HCT116 (cell line): Measurements from ENCODE around the gene KREMEN2. TPM values are rescaled to one million over a fixed set of nuclear protein-coding genes. Genes with fewer than 3 reads are reported as not detected.

Experiments used
- ATAC-seq: fragments of 200-7000 bp; cut with Tn5 transposase; 2 replicates; pipeline ENCODE4 v1.9.1; 2020; ENCODE audit warnings: mild to moderate bottlenecking, moderate library complexity
- BruUV-seq: library from RNA; stranded (reverse); fragments of 400-500 nt; replicated peaks from 2 replicates; lab custom pipeline; 2021; lab: Mats Ljungman, UMichigan
- CTCF ChIA-PET: fragments of 300-600 bp; sonication (Branson Sonifier 250); formaldehyde crosslinking; loops from one replicate; lab custom pipeline; 2021; ENCODE audit warnings: antibody characterized with exemption; lab: Charles Lee
- POLR2A ChIA-PET: fragments of 300-600, 350-600 bp; sonication (Branson Sonifier 250); formaldehyde crosslinking; loops from one replicate; lab custom pipeline; 2021; ENCODE audit warnings: antibody characterized with exemption; lab: Charles Lee
- RAD21 ChIA-PET, 2 experiments: fragments of 300-600 bp; sonication (Branson Sonifier 250); formaldehyde crosslinking; loops; one replicate each; lab custom pipeline; 2023; ENCODE audit warnings: low total read pairs in 2 of 2; ENCODE audit not compliant: uncharacterized antibody in 2 of 2, unreplicated experiment in 2 of 2, low non-redundant PET in 1 of 2; lab: Charles Lee
- DNase-seq: peaks from one replicate; pipeline ENCODE4 v3.0.0-alpha.2; 2010; ENCODE audit warnings: low read depth, low spot score
- H2AFZ ChIP-seq: fragments of 200-600 bp; shearing (Covaris generic), sonication (generic); 2 replicates; pipeline ENCODE4 v1.6.1; 2017; ENCODE audit warnings: low read depth, mixed run types, mixed read lengths, antibody characterized with exemption, low read length; ENCODE audit not compliant: poor library complexity, severe bottlenecking
- H3K27ac ChIP-seq: 2 replicates; pipeline ENCODE4 v1.5.1; 2012; ENCODE audit warnings: low read depth, low read length
- H3K27me3 ChIP-seq: fragments of 200-600 bp; sonication (generic); 2 replicates; pipeline ENCODE4 v1.6.1; 2016; ENCODE audit warnings: mixed run types, low read length, mixed read lengths; ENCODE audit not compliant: insufficient read depth
- H3K36me3 ChIP-seq, 2 experiments: fragments of 200-500 bp in 1 of 2; fragments of 200-600 bp in 1 of 2; sonication (Bioruptor generic) in 1 of 2; sonication (generic) in 1 of 2; 2 replicates each; pipeline versions ENCODE4 v1.5.1 to v1.6.1; 2014 to 2016; ENCODE audit warnings: low read length in 2 of 2, inconsistent platforms in 1 of 2, mixed read lengths in 1 of 2, mixed run types in 1 of 2; ENCODE audit not compliant: insufficient read depth in 2 of 2, control insufficient read depth in 1 of 2
- H3K4me1 ChIP-seq, 2 experiments: fragments of 200-600 bp in 1 of 2; sonication (generic) in 1 of 2; 2 replicates each; pipeline versions ENCODE4 v1.5.1 to v1.6.1; 2012 to 2017; ENCODE audit warnings: low read length in 2 of 2, inconsistent platforms in 1 of 2, mild to moderate bottlenecking in 1 of 2, mixed read lengths in 1 of 2, mixed run types in 1 of 2, moderate library complexity in 1 of 2; ENCODE audit not compliant: insufficient read depth in 2 of 2, control insufficient read depth in 1 of 2
- H3K4me2 ChIP-seq: fragments of 200-600 bp; sonication (generic); 2 replicates; pipeline ENCODE4 v1.6.1; 2017; ENCODE audit warnings: mixed run types, low read length, mixed read lengths
- H3K4me3 ChIP-seq, 2 experiments: fragments of 200-600 bp in 1 of 2; sonication (generic) in 1 of 2; replicated peaks in 1 of 2; 2 replicates each; pipeline ENCODE4 v1.5.1; 2011 to 2016; ENCODE audit warnings: low read length in 2 of 2, control low read depth in 1 of 2, low read depth in 1 of 2, mild to moderate bottlenecking in 1 of 2, mixed read lengths in 1 of 2, mixed run types in 1 of 2
- H3K79me2 ChIP-seq: fragments of 200-600 bp; sonication (generic); 2 replicates; pipeline ENCODE4 v1.6.1; 2017; ENCODE audit warnings: mild to moderate bottlenecking, mixed run types, low read length, moderate library complexity, mixed read lengths; ENCODE audit not compliant: insufficient read depth
- H3K9ac ChIP-seq: fragments of 200-600 bp; sonication (generic); 2 replicates; pipeline ENCODE4 v1.6.1; 2016; ENCODE audit warnings: low read length, mixed read lengths
- H3K9me2 ChIP-seq: fragments of 200-600 bp; sonication (generic), shearing (Covaris generic); 2 replicates; pipeline ENCODE4 v1.6.1; 2017; ENCODE audit warnings: mixed run types, mild to moderate bottlenecking, moderate library complexity; ENCODE audit not compliant: insufficient read depth
- H3K9me3 ChIP-seq, 2 experiments: fragments of 200-500 bp in 1 of 2; fragments of 200-600 bp in 1 of 2; sonication (Bioruptor generic) in 1 of 2; sonication (generic) in 1 of 2; 2 replicates each; pipeline ENCODE4 v1.6.1; 2014 to 2017; ENCODE audit warnings: low read length in 2 of 2, mixed read lengths in 2 of 2, inconsistent platforms in 1 of 2, low read depth in 1 of 2, mild to moderate bottlenecking in 1 of 2, mixed run types in 1 of 2, moderate library complexity in 1 of 2; ENCODE audit not compliant: control insufficient read depth in 1 of 2, insufficient read depth in 1 of 2
- H4K20me1 ChIP-seq: fragments of 200-600 bp; sonication (generic), shearing (Covaris generic); 2 replicates; pipeline ENCODE4 v1.6.1; 2017; ENCODE audit warnings: mixed run types, mild to moderate bottlenecking, moderate library complexity; ENCODE audit not compliant: insufficient read depth
- ATF3 ChIP-seq: IDR thresholded peaks from 2 replicates; pipeline ENCODE4 v1.6.1; 2012
- CBX3 ChIP-seq: IDR thresholded peaks from 2 replicates; pipeline ENCODE4 v1.6.1; 2012; ENCODE audit warnings: low read depth
- CTCF ChIP-seq, 3 experiments: fragments of 200-600 bp in 1 of 3; sonication (generic) in 1 of 3; IDR thresholded peaks in 2 of 3; conservative IDR thresholded peaks in 1 of 3; 2 replicates each; pipeline ENCODE4 v1.5.1; 2012 to 2017; ENCODE audit warnings: low read depth in 2 of 3, low read length in 2 of 3, antibody characterized with exemption in 1 of 3, borderline replicate concordance in 1 of 3, control low read depth in 1 of 3, mild to moderate bottlenecking in 1 of 3, mixed read lengths in 1 of 3, mixed run types in 1 of 3, moderate library complexity in 1 of 3; ENCODE audit not compliant: insufficient read depth in 1 of 3
- EGR1 ChIP-seq: IDR thresholded peaks from 2 replicates; pipeline ENCODE4 v1.6.1; 2012; ENCODE audit warnings: low read depth
- POLR2AphosphoS5 ChIP-seq: IDR thresholded peaks from 2 replicates; pipeline ENCODE4 v1.6.1; 2011; ENCODE audit warnings: mild to moderate bottlenecking, low read depth, low read length, moderate library complexity
- ZBTB33 ChIP-seq: IDR thresholded peaks from 2 replicates; pipeline ENCODE4 v1.6.1; 2011; ENCODE audit warnings: mild to moderate bottlenecking, low read length, moderate library complexity; ENCODE audit not compliant: insufficient replicate concordance; ENCODE audit errors: extremely low read depth
- ZNF274 ChIP-seq: fragments of 200-500 bp; sonication (Bioruptor generic); IDR thresholded peaks from 2 replicates; pipeline ENCODE4 v1.6.1; 2014; ENCODE audit warnings: mild to moderate bottlenecking, low read depth, low read length, inconsistent platforms
- intact Hi-C: fragments of 100-400 bp; cut with micrococcal nuclease; formaldehyde crosslinking; loops from 2 replicates; pipeline ENCODE4 v1.10.0; 2022
- total RNA-seq: library from RNA; stranded (reverse); gene quantifications from one replicate; pipeline ENCODE4 v1.2.1, GENCODE V29; 2021; ENCODE audit not compliant: unreplicated experiment

The KREMEN2 gene
- total RNA-seq, 1 experiment from 2014 or later = 14.1 TPM

- Histone ChIP-seq H3K4me3 (no peak overlapping the region), H3K79me2 (no peaks in the 10 kb centered on the region), H3K4me1 (no peaks in the 10 kb centered on the region), H3K27me3 (no peaks in the 10 kb centered on the region), H2AFZ (no peak overlapping the region), H3K27ac (no peak overlapping the region), H3K9me2 (no peaks in the 10 kb centered on the region)
- RAD21 ChIA-PET = no interaction called here
- no TSS peak for BruUV-seq
- peak; percentile 13; the same call in 1 of the 2 replicates for ATAC-seq
- intact Hi-C loops = no loop called here
- POLR2A ChIA-PET = no interaction called here
- TF ChIP-seq EGR1 (no peak), POLR2AphosphoS5 (no peak), ZBTB33 (no peak), ZNF274 (no peak), CBX3 (no peak), CTCF (IDR thresholded peaks at IDR 0.05 in 2 of 3, conservative IDR thresholded peaks at IDR 0.05 in 1 of 3; ENCODE audit: borderline replicate concordance in 1 of 3, insufficient read depth in 1 of 3, low read depth in 2 of 3, low read length in 2 of 3) (no peak), ATF3 (no peak)
- TF ChIP-seq, all 23 proteins: peak for 0
- Histone ChIP-seq H3K4me2 (no peak overlapping the region), H3K9ac (no peak overlapping the region), H3K9me3 (no peaks in the 10 kb centered on the region), H4K20me1 (no peaks in the 10 kb centered on the region), H3K36me3 (peaks cover 14 to 16% of the 10 kb centered on the region in 2 experiments; a peak in 3 of 4 replicates)
- no peak for DNase-seq
- CTCF ChIA-PET = no interaction called here
Observed at GRCh38 chr16:2936436-2937011, 27.6 kb upstream of the KREMEN2 start.
